A549 (cell line): ENCODE results near the gene CIB4. TPM values are rescaled to one million over a fixed set of nuclear protein-coding genes. Genes with fewer than 3 reads are reported as not detected.
A peak's percentile ranks its signal among the peaks of the same experiment; 100 is the strongest.

Experiments
- ATAC-seq, 2 experiments: fragments of 200-7000 bp in 1 of 2; fragments of >200 bp in 1 of 2; cut with Nextera tagmentation in 1 of 2; cut with Tn5 transposase in 1 of 2; 3 replicates each; pipeline versions ENCODE4 v1.8.0 to v1.9.1; 2018 to 2020; ENCODE audit warnings: mild to moderate bottlenecking in 1 of 2, moderate library complexity in 1 of 2
- CTCF ChIA-PET: fragments of 300-600 bp; sonication (Branson Sonifier 250); formaldehyde crosslinking; extraction: SDS; loops from one replicate; lab custom pipeline; 2021; ENCODE audit warnings: antibody characterized with exemption, inconsistent platforms; lab: Yijun Ruan, JAX
- POLR2A ChIA-PET: fragments of 350-600 bp; formaldehyde crosslinking; extraction: SDS; loops from one replicate; lab custom pipeline; 2021; ENCODE audit warnings: antibody characterized with exemption, inconsistent platforms; lab: Yijun Ruan, JAX
- DNase-seq, 2 experiments: peaks; one replicate each; pipeline versions ENCODE4 v3.0.0 to v3.0.0-alpha.2; 2011 to 2016; ENCODE audit warnings: low read depth in 1 of 2, low spot score in 1 of 2
- FAIRE-seq: peaks from 2 replicates; lab custom pipeline; 2011; peaks lifted over from hg19 to GRCh38; lab: Jason Lieb, UNC
- H3K27ac ChIP-seq, 2 experiments: fragments of >200 bp; sonication (Bioruptor Twin); formaldehyde crosslinking; 3 replicates each; pipeline ENCODE4 v1.5.1; 2016 to 2017
- H3K4me1 ChIP-seq: fragments of >200 bp; sonication (Bioruptor Twin); formaldehyde crosslinking; 3 replicates; pipeline ENCODE4 v1.6.1; 2016
- H3K4me2 ChIP-seq: fragments of >200 bp; sonication (Bioruptor Twin); formaldehyde crosslinking; 3 replicates; pipeline ENCODE4 v1.6.1; 2016
- H3K4me3 ChIP-seq: fragments of >200 bp; sonication (Bioruptor Twin); formaldehyde crosslinking; 3 replicates; pipeline ENCODE4 v1.5.1; 2016
- H3K9me3 ChIP-seq: fragments of >200 bp; sonication (Bioruptor Twin); formaldehyde crosslinking; 3 replicates; pipeline ENCODE4 v1.6.1; 2016
- CHD2 ChIP-seq: fragments of 150-350 bp; IDR thresholded peaks from 2 replicates; pipeline ENCODE4 v1.6.1; 2014; ENCODE audit warnings: low read length; ENCODE audit not compliant: partially characterized antibody
- CHD4 ChIP-seq: fragments of 200-600 bp; sonication (generic); IDR thresholded peaks from 2 replicates; pipeline ENCODE4 v1.6.1; 2016; ENCODE audit warnings: antibody characterized with exemption, mild to moderate bottlenecking, borderline replicate concordance
- EHMT2 ChIP-seq: fragments of 200-600 bp; sonication (generic); IDR thresholded peaks from 2 replicates; pipeline ENCODE4 v1.6.1; 2016; ENCODE audit warnings: antibody characterized with exemption, low read depth, mild to moderate bottlenecking, moderate library complexity
- EP300 ChIP-seq, 2 experiments: fragments of >200 bp; sonication (Bioruptor Twin); formaldehyde crosslinking; IDR thresholded peaks; 2 replicates in 1 of 2; 3 replicates in 1 of 2; pipeline ENCODE4 v1.6.1; 2016 to 2017
- FOSL2 ChIP-seq, 2 experiments: fragments of 450-650 bp in 1 of 2; fragments of >200 bp in 1 of 2; sonication (Bioruptor Twin) in 1 of 2; formaldehyde crosslinking; IDR thresholded peaks; 2 replicates each; pipeline versions ENCODE4 v1.5.0 to v1.6.1; 2016 to 2020; ENCODE audit warnings: mild to moderate bottlenecking in 1 of 2, moderate library complexity in 1 of 2
- GATA3 ChIP-seq: IDR thresholded peaks from 2 replicates; pipeline ENCODE4 v1.6.1; 2012; ENCODE audit warnings: borderline replicate concordance
- HDAC2 ChIP-seq: fragments of 200-600 bp; sonication (generic); IDR thresholded peaks from 2 replicates; pipeline ENCODE4 v1.6.1; 2016
- HEYL ChIP-seq: fragments of 250-450 bp; sonication (Bioruptor Pico); IDR thresholded peaks from 2 replicates; pipeline ENCODE4 v1.8.0; 2021; ENCODE audit warnings: mild to moderate bottlenecking, moderate library complexity
- KDM1A ChIP-seq: fragments of 200-600 bp; sonication (generic); IDR thresholded peaks from 2 replicates; pipeline ENCODE4 v1.6.1; 2016; ENCODE audit warnings: low read depth, mild to moderate bottlenecking
- KDM5A ChIP-seq: fragments of 200-600 bp; sonication (generic); IDR thresholded peaks from 2 replicates; pipeline ENCODE4 v1.6.1; 2016; ENCODE audit warnings: antibody characterized with exemption, mild to moderate bottlenecking
- MAZ ChIP-seq: fragments of 150-350 bp; IDR thresholded peaks from 2 replicates; pipeline ENCODE4 v1.6.1; 2014; ENCODE audit warnings: antibody characterized with exemption, low read depth, low read length, borderline replicate concordance
- MYC ChIP-seq: IDR thresholded peaks from 2 replicates; pipeline ENCODE4 v1.6.1; 2012; ENCODE audit warnings: mild to moderate bottlenecking, inconsistent platforms, low read length, improper control_type of control experiment, borderline replicate concordance
- NFE2L2 ChIP-seq: fragments of 150-350 bp; conservative IDR thresholded peaks from 2 replicates; pipeline ENCODE4 v1.6.1; 2014; ENCODE audit warnings: low read length
- NR3C1 ChIP-seq: fragments of >200 bp; sonication (Bioruptor Twin); formaldehyde crosslinking; IDR thresholded peaks from 3 replicates; pipeline ENCODE4 v1.6.1; 2017
- PHF8 ChIP-seq: fragments of 200-600 bp; sonication (generic); IDR thresholded peaks from 2 replicates; pipeline ENCODE4 v1.6.1; 2016; ENCODE audit warnings: low read depth, mild to moderate bottlenecking, antibody characterized with exemption, moderate library complexity, borderline replicate concordance
- POLR2A ChIP-seq: IDR thresholded peaks from 2 replicates; pipeline ENCODE4 v1.6.1; 2012; ENCODE audit warnings: mild to moderate bottlenecking, low read length
- POLR2AphosphoS2 ChIP-seq: conservative IDR thresholded peaks from 2 replicates; pipeline ENCODE4 v1.6.1; 2012; ENCODE audit warnings: low read length, improper control_type of control experiment, inconsistent platforms
- RAD21 ChIP-seq, 2 experiments: fragments of >200 bp in 1 of 2; sonication (Bioruptor Twin) in 1 of 2; formaldehyde crosslinking in 1 of 2; IDR thresholded peaks in 1 of 2; conservative IDR thresholded peaks in 1 of 2; 2 replicates in 1 of 2; 3 replicates in 1 of 2; pipeline ENCODE4 v1.6.1; 2012 to 2018; ENCODE audit warnings: inconsistent platforms in 1 of 2
- RARB ChIP-seq: fragments of 250-450 bp; sonication (Bioruptor Pico); IDR thresholded peaks from 2 replicates; pipeline ENCODE4 v1.8.0; 2021; ENCODE audit warnings: mild to moderate bottlenecking, moderate library complexity
- RNF2 ChIP-seq: fragments of 200-600 bp; sonication (generic); IDR thresholded peaks from 2 replicates; pipeline ENCODE4 v1.6.1; 2016; ENCODE audit warnings: low read depth, mild to moderate bottlenecking, antibody characterized with exemption, moderate library complexity, borderline replicate concordance
- SREBF2 ChIP-seq: fragments of 450-650 bp; IDR thresholded peaks from 2 replicates; pipeline ENCODE4 v1.6.1; 2014; ENCODE audit warnings: mild to moderate bottlenecking, moderate library complexity
- ZC3H11A ChIP-seq: fragments of 450-650 bp; IDR thresholded peaks from 2 replicates; pipeline ENCODE4 v1.6.1; 2014; ENCODE audit warnings: antibody characterized with exemption, mild to moderate bottlenecking
- ZFP36 ChIP-seq: fragments of 450-650 bp; IDR thresholded peaks from 2 replicates; pipeline ENCODE4 v1.6.1; 2014; ENCODE audit warnings: borderline replicate concordance; ENCODE audit not compliant: partially characterized antibody
- ZNF302 ChIP-seq: fragments of 250-450 bp; sonication (Bioruptor Pico); IDR thresholded peaks from 2 replicates; pipeline ENCODE4 v1.9.0; 2021; ENCODE audit warnings: inconsistent platforms, mild to moderate bottlenecking, moderate library complexity
- ZSCAN20 ChIP-seq: fragments of 250-450 bp; sonication (Bioruptor Pico); IDR thresholded peaks from 2 replicates; pipeline ENCODE4 v1.8.0; 2022; ENCODE audit warnings: mild to moderate bottlenecking, moderate library complexity
- WGBS: methylation state at CpG from one replicate; pipeline ENCODE4 v1.1.6; 2017; ENCODE audit errors: missing lambda C conversion rate; 5-methylcytosine and 5-hydroxymethylcytosine counted together
- polyA plus RNA-seq, 4 experiments: library from polyadenylated mRNA; depleted of rRNA in 3 of 4; stranded (reverse); fragments of >200 nt; fragmentation: RNase III in 1 of 4; extraction: RNeasy Plus Mini Kit Qiagen cat#74134 plus additional on column Dnase treatment in 1 of 4; gene quantifications; 2 replicates in 3 of 4; 3 replicates in 1 of 4; pipeline ENCODE4 v1.2.3, GENCODE V29; 2011 to 2017
- TF ChIP-seq, protein P1 (sequence below): fragments of >200 bp; sonication (Bioruptor Twin); formaldehyde crosslinking; IDR thresholded peaks from 3 replicates; pipeline ENCODE4 v1.5.1; 2016
- TF ChIP-seq, protein P2 (sequence below): fragments of 450-650 bp; IDR thresholded peaks from 2 replicates; pipeline ENCODE4 v1.6.1; 2014; ENCODE audit warnings: antibody characterized with exemption

CIB4 gene
- polyA plus RNA-seq, 2 of the 4 experiments (the other 2 are of a cell fraction): 0.30 to 1.0 TPM

GRCh38 chr2:26630235-26630634 lies 10.9 kb downstream of the CIB4 start:
- TF ChIP-seq ZFP36 (peak; percentile 30), PHF8 (no peak)
- POLR2A ChIA-PET: no interaction called here
- Histone ChIP-seq H3K4me3 (no peak overlapping the region), H3K9me3 (peaks cover 4% of the 10 kb centered on the region; the same call in 1 of the 3 replicates), H3K27ac (peak overlapping the region in 1 of 2 experiments; percentile 61; a peak in 2 of 6 replicates), H3K4me1 (peaks cover 11% of the 10 kb centered on the region), H3K4me2 (no peak overlapping the region)
- 83% methylated on average over 4 of the region's 4 CpGs for WGBS
- FAIRE-seq (no peak), ATAC-seq (no peak), DNase-seq (no peak)
- CTCF ChIA-PET: interaction anchor here (0.6 to 1.6 kb wide), 4 partner anchors 15 to 116 kb away, joined by 3 to 5 read pairs (median 3); no protein-coding TSS in a partner anchor

DNA sequence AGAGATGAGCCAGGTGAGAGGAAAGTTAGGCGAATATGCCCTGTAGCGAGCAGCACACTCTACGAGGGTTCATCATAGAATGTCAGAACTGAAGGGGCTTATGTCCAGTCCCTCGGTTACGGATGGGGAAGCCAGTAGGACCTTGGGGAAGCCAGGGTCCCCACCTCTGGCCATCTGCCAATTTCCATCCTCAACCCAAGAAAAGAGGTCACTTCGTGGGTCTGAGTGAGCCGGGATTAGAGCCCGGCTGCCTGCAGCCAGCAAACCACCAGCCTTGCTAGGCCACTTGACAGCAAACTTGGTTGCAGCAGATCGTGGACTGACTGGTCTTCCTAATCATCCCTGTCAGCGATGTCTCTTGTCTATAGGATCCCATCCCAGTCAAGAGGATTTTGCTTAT lies 11.4 kb downstream of the CIB4 start:
- FAIRE-seq: no peak
- DNase-seq: no peak
- ATAC-seq: no peak
- Histone ChIP-seq H3K9me3 (peaks cover 4% of the 10 kb centered on the region; the same call in 1 of the 3 replicates), H3K4me2 (no peak overlapping the region), H3K4me1 (peaks cover 11% of the 10 kb centered on the region), H3K27ac (peak overlapping the region in 1 of 2 experiments; percentile 61; a peak in 1 of 6 replicates), H3K4me3 (no peak overlapping the region)
- POLR2A ChIA-PET: interaction anchor here (0.7 kb wide), 1 partner anchor 94 kb away, joined by 4 read pairs; no protein-coding TSS in a partner anchor
- TF ChIP-seq RNF2 (no peak), CHD2 (no peak), MAZ (no peak), GATA3 (no peak), RAD21 (conservative IDR thresholded peaks at IDR 0.05 in 1 of 2, IDR thresholded peaks at IDR 0.05 in 1 of 2) (no peak), NR3C1 (no peak), NFE2L2 (no peak), ZSCAN20 (CRISPR knock-in tag) (no peak), HDAC2 (no peak), KDM1A (no peak), RARB (no peak), ZFP36 (no peak), EHMT2 (no peak), SREBF2 (no peak), ZC3H11A (no peak)
- TF ChIP-seq, protein P1, sequence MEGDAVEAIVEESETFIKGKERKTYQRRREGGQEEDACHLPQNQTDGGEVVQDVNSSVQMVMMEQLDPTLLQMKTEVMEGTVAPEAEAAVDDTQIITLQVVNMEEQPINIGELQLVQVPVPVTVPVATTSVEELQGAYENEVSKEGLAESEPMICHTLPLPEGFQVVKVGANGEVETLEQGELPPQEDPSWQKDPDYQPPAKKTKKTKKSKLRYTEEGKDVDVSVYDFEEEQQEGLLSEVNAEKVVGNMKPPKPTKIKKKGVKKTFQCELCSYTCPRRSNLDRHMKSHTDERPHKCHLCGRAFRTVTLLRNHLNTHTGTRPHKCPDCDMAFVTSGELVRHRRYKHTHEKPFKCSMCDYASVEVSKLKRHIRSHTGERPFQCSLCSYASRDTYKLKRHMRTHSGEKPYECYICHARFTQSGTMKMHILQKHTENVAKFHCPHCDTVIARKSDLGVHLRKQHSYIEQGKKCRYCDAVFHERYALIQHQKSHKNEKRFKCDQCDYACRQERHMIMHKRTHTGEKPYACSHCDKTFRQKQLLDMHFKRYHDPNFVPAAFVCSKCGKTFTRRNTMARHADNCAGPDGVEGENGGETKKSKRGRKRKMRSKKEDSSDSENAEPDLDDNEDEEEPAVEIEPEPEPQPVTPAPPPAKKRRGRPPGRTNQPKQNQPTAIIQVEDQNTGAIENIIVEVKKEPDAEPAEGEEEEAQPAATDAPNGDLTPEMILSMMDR: no peak
- WGBS: 90% methylated on average over 10 of the region's 10 CpGs
- CTCF ChIA-PET: interaction anchor here (0.6 to 1.6 kb wide), 6 partner anchors 14 to 123 kb away, joined by 3 to 5 read pairs (median 3); no protein-coding TSS in a partner anchor

- no peak for FAIRE-seq
- no peak for TF ChIP-seq KDM5A
- no peak for TF ChIP-seq CHD4
- TF ChIP-seq, protein P1: no peak
- TF ChIP-seq EHMT2: no peak
- TF ChIP-seq MYC: no peak
- TF ChIP-seq POLR2A: no peak
- TF ChIP-seq ZNF302 (CRISPR knock-in tag): no peak
- no peak for TF ChIP-seq FOSL2 (IDR thresholded peaks at IDR 0.05)
- no peak for TF ChIP-seq FOSL2 (CRISPR knock-in tag; IDR thresholded peaks at IDR 0.05)
- TF ChIP-seq POLR2AphosphoS2: no peak
- no peak for TF ChIP-seq EP300 (IDR thresholded peaks at IDR 0.05)
- TF ChIP-seq HEYL (CRISPR knock-in tag): no peak
- TF ChIP-seq, protein P2, sequence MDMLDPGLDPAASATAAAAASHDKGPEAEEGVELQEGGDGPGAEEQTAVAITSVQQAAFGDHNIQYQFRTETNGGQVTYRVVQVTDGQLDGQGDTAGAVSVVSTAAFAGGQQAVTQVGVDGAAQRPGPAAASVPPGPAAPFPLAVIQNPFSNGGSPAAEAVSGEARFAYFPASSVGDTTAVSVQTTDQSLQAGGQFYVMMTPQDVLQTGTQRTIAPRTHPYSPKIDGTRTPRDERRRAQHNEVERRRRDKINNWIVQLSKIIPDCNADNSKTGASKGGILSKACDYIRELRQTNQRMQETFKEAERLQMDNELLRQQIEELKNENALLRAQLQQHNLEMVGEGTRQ: no peak
These were observed 11.9 kb downstream of the CIB4 start for GRCh38 chr2:26629346-26629630.

More at GRCh38 chr2:26629346-26629630, 11.9 kb downstream of the CIB4 start:
- WGBS: 78% methylated on average over 3 of the region's 5 CpGs
- ChIA-PET CTCF (interaction anchor here (0.6 to 1.6 kb wide), 4 partner anchors 24 to 124 kb away, joined by 3 to 5 read pairs (median 3); no protein-coding TSS in a partner anchor), POLR2A (interaction anchor here (0.7 kb wide), 1 partner anchor 95 kb away, joined by 4 read pairs; no protein-coding TSS in a partner anchor)
- Histone ChIP-seq H3K9me3 (peaks cover 4% of the 10 kb centered on the region; the same call in 1 of the 3 replicates), H3K27ac (peak overlapping the region in 1 of 2 experiments; percentile 61; a peak in 1 of 6 replicates), H3K4me3 (no peak overlapping the region), H3K4me1 (peaks cover 11% of the 10 kb centered on the region), H3K4me2 (no peak overlapping the region)
- no peak for DNase-seq
- no peak for ATAC-seq
